ENCODE measurements around the gene CLEC16A.

Gene CLEC16A

DNA sequence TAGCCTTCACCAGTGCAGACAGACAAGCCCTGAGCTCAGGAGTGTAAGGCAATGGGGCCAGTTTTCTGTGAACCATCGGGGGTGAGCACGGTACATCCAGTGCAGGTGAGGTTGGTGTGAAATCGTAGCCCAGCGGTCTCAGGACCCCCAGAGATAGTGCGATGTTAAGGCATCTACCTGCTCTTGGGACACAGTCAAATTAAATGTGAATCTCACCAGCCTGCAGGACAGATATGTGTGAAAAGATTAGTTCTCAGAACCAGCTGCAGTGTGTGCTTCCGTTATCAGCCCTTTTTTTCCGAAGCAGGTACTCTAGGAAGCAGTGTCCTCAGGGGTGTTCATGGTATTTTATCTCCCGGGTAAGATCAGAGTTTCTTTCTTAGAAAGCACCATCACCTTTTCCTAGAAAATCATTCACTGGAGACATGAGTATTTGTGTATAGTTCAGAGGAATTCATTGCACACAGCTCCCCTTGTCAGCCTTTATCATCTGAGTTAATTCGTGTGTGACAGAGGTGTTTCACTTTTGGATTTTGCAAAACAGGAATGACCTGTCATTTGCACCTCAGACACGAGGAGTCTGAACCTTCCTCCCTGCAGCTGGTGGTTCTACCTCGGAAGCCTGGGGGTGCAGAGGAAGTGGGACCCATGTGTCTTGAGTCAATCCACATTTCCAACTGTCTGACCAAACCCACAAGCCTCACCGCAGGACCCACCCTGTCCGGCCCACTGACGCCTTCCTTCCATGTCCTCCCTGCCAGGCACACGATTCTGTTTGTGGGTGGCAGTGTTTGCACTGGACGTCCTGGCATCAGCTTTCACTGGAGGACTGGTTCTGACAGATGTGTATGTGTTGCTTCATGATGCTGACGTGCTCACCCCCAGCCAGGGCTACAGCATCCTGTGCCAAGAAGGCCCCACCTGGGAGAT is 107.8 kb downstream of the CLEC16A start:
- no peak for DNase-seq (ENCODE audit: low read depth, low spot score)
- POLR2A ChIA-PET = no interaction called here
- TF ChIP-seq, protein P1, sequence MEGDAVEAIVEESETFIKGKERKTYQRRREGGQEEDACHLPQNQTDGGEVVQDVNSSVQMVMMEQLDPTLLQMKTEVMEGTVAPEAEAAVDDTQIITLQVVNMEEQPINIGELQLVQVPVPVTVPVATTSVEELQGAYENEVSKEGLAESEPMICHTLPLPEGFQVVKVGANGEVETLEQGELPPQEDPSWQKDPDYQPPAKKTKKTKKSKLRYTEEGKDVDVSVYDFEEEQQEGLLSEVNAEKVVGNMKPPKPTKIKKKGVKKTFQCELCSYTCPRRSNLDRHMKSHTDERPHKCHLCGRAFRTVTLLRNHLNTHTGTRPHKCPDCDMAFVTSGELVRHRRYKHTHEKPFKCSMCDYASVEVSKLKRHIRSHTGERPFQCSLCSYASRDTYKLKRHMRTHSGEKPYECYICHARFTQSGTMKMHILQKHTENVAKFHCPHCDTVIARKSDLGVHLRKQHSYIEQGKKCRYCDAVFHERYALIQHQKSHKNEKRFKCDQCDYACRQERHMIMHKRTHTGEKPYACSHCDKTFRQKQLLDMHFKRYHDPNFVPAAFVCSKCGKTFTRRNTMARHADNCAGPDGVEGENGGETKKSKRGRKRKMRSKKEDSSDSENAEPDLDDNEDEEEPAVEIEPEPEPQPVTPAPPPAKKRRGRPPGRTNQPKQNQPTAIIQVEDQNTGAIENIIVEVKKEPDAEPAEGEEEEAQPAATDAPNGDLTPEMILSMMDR (IDR thresholded peaks at IDR 0.05; ENCODE audit: insufficient read depth, low read length, missing control alignments) = no peak
- no peak overlapping the region for H3K4me3 ChIP-seq (ENCODE audit: low read depth, low read length)
- CTCF ChIA-PET = no interaction called here

DNA sequence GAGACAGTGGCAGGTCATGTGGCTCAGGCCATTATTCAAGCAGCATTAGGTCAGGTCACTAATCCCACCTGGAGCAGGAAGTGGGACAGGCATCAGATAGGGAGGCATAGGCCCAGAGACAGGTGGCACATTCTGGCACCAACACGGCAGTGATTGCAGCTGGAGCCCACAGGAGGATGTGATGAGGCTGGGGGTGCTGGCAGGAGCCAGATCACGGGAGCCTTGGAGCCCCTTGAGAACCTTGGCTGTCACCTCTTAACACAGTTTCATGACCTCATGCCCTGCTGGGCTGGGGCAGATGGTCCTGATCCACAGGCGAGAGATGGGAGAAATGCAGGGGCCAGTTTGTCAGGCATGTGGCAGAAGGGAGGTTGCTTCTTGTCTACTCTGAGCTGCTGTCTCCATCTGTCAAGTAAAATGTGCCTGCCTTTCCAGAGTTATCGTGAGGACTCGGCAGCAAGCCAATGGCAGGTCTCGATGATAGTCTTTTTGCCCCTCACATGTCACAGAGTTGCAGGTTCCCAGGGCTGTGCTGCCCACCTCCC is 109.6 kb downstream of the CLEC16A start:
- TF ChIP-seq, protein P1 (IDR thresholded peaks at IDR 0.05; ENCODE audit: insufficient read depth, low read length, missing control alignments) = no peak
- POLR2A ChIA-PET = no interaction called here
- no peak overlapping the region for H3K4me3 ChIP-seq (ENCODE audit: low read depth, low read length)
- CTCF ChIA-PET = interaction anchor here (0.9 to 1.1 kb wide), 2 partner anchors 11 to 100 kb away, joined by 3 to 5 read pairs; no protein-coding TSS in a partner anchor
- no peak for DNase-seq (ENCODE audit: low read depth, low spot score)

DNA sequence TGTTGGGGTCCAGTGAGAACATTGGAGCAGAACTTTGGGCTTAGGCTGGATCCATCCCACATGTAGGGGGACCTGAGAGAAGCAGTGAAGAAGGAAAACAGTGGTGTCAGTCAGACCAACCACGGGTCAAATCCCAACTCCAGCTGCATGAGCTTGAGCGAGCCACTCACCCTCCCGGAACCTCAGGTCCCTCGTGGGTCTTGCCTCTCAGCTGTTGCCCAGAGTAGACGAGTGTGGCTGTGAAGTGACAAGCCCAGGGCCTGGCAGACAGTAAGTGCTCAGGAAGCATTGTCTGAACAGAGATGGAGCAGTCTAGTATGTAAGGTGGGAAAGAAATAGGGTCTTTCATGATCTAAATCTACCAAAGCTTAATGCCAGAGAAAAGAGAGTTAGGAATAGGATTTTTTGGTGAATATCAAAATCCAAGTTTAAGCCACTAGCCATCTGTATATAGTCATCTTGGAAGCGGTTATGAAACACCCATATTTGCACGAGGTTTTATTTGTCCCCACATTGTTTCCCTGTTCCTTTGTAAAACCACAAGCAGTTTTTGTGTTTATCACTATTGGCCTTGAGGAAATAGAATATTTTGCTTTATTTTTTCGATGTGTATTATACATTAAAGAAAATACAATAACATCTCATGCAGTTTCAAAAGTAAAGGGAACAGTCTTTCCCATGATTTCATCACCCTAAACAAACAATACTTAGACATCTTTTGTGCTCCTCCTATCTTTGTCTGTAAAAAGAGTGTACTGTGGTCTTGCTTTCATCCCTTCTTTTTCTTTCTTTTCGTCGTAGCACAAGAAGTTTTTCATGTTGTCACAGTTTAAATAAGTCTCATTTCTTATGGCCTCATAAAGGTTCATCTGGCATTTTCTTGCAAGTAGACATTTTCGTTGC is 112.0 kb downstream of the CLEC16A start:
- ChIA-PET CTCF (interaction anchor here (0.9 to 1.6 kb wide), 4 partner anchors 12 to 199 kb away, joined by 3 to 5 read pairs (median 4); partner anchors contain the start of gene SOCS1), POLR2A (no interaction called here)
- TF ChIP-seq, protein P1 (IDR thresholded peaks at IDR 0.05; ENCODE audit: insufficient read depth, low read length, missing control alignments) = no peak
- H3K4me3 ChIP-seq (ENCODE audit: low read depth, low read length) = no peak overlapping the region
- DNase-seq (ENCODE audit: low read depth, low spot score) = no peak

DNA sequence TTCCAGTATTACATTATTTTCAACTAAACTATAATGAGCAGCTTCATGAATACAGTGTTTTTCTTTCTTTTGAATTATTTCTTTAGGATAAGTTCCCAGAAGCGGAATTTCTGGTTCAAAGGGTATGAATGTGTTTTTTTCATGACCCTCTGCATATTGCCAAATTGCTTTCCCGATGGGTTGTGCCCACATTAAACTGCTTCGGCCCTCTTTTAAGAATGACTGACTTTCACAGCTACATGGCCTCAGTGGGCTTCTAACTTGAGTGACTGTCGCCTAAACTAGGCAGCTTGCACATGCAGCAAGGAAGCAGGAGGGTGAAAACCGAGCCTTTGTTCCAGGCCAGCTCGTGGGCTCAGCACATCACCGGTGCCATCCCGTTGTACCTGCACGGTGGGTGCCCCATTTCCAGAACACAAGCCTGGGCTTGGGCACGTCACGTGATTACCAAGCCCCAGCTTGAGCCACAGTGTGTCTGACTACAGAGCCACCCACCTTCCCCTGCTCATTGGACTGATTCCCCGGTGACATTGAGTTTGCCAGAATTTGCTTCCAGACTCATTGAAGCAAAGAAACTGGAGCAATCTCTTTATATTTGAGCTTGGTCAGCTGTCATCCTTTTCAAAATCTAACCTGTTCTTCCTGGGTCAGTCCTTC is 112.8 kb downstream of the CLEC16A start:
- H3K4me3 ChIP-seq (ENCODE audit: low read depth, low read length) = no peak overlapping the region
- TF ChIP-seq, protein P1 (IDR thresholded peaks at IDR 0.05; ENCODE audit: insufficient read depth, low read length, missing control alignments) = no peak
- DNase-seq (ENCODE audit: low read depth, low spot score) = no peak
- ChIA-PET CTCF (interaction anchor here (0.6 to 2.1 kb wide), 4 partner anchors 11 to 198 kb away, joined by 3 to 8 read pairs (median 4); partner anchors contain the start of gene SOCS1), POLR2A (no interaction called here)

DNA sequence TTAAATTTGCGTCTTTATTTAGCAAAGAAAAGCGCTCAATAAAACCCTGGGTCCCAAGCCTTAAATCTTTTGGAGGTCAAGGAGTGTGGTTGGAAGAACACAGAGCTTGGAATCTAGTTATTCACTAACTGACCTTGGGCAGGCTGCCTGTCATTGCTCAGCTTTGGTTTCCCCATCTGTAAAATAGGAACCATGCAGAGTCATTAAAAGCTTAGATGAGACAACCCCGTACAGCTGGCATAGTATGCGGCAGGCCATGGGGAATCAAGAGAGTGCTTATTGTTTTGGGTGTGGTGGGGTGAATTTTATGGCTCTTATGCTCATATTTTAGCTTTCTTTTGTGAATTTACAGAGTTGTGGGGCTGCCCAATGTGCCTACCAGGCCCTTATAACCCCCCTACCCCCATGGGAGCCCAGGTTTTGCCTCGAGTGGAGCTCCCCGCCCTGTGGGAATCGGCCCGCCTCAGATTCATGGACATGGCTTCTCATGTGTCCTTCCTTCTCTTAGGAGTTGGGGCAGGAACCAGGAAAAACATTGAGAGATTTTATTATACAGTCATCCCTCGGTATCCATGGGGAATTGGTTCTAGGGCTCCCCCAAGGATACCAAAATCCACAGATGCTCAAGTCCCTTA is 113.5 kb downstream of the CLEC16A start:
- POLR2A ChIA-PET = no interaction called here
- no peak for DNase-seq (ENCODE audit: low read depth, low spot score)
- CTCF ChIA-PET = interaction anchor here (0.6 to 2.1 kb wide), 3 partner anchors 10 to 197 kb away, joined by 3 to 8 read pairs (median 5); partner anchors contain the start of gene SOCS1

More for the DNA sequence above, 113.5 kb downstream of the CLEC16A start:
- no peak overlapping the region for H3K4me3 ChIP-seq (ENCODE audit: low read depth, low read length)
- TF ChIP-seq, protein P1 (IDR thresholded peaks at IDR 0.05; ENCODE audit: insufficient read depth, low read length, missing control alignments) = no peak
